Endodermal cell (in vitro differentiated cells): Measurements from ENCODE around the gene PSMB2. TPM values are rescaled to one million over a fixed set of nuclear protein-coding genes. Genes with fewer than 3 reads are reported as not detected.

Experiments
- DNase-seq: peaks from one replicate; pipeline ENCODE4 v3.0.0-alpha.2; 2017
- H3K27ac ChIP-seq: 2 replicates; pipeline ENCODE4 v1.5.1; 2013; ENCODE audit warnings: mild to moderate bottlenecking, low read depth, low read length, moderate library complexity
- H3K27me3 ChIP-seq: 2 replicates; pipeline ENCODE4 v1.6.1; 2013; ENCODE audit warnings: mild to moderate bottlenecking, low read length, moderate library complexity; ENCODE audit not compliant: insufficient read depth, control insufficient read depth, poor library complexity, severe bottlenecking
- H3K36me3 ChIP-seq: 2 replicates; pipeline ENCODE4 v1.7.0; 2013; ENCODE audit warnings: mild to moderate bottlenecking, low read length, moderate library complexity; ENCODE audit not compliant: control insufficient read depth, insufficient read depth
- H3K4me1 ChIP-seq: one replicate; pipeline ENCODE4 v1.7.0; 2013; ENCODE audit warnings: low read length; ENCODE audit not compliant: control insufficient read depth, insufficient read depth
- H3K4me3 ChIP-seq: 2 replicates; pipeline ENCODE4 v1.5.1; 2013; ENCODE audit warnings: mild to moderate bottlenecking, low read length, moderate library complexity
- H3K9ac ChIP-seq: 2 replicates; pipeline ENCODE4 v1.6.1; 2013; ENCODE audit warnings: mild to moderate bottlenecking, low read length, moderate library complexity; ENCODE audit not compliant: poor library complexity, severe bottlenecking; ENCODE audit errors: extremely low read depth
- H3K9me3 ChIP-seq: 2 replicates; pipeline ENCODE4 v1.6.1; 2013; ENCODE audit warnings: mild to moderate bottlenecking, low read length, moderate library complexity; ENCODE audit not compliant: control insufficient read depth
- H3K27ac Mint-ChIP-seq: 2 replicates; pipeline ENCODE4 v1.8.0; 2020; ENCODE audit warnings: mixed read lengths
- H3K27me3 Mint-ChIP-seq: 2 replicates; pipeline ENCODE4 v1.8.0; 2021; ENCODE audit warnings: mild to moderate bottlenecking, mixed read lengths; ENCODE audit not compliant: insufficient read depth
- H3K36me3 Mint-ChIP-seq: 2 replicates; pipeline ENCODE4 v1.8.0; 2020; ENCODE audit warnings: low read depth, mixed read lengths
- H3K4me1 Mint-ChIP-seq: 2 replicates; pipeline ENCODE4 v1.8.0; 2020; ENCODE audit warnings: mixed read lengths
- H3K4me3 Mint-ChIP-seq: 2 replicates; pipeline ENCODE4 v1.8.0; 2020; ENCODE audit warnings: mild to moderate bottlenecking, moderate library complexity, mixed read lengths
- H3K9me3 Mint-ChIP-seq: 2 replicates; pipeline ENCODE4 v1.8.0; 2020; ENCODE audit warnings: mild to moderate bottlenecking, mixed read lengths
- CTCF ChIP-seq: fragments of 200-600 bp; sonication (generic); conservative IDR thresholded peaks from 2 replicates; pipeline ENCODE4 v1.5.0; 2021; ENCODE audit warnings: antibody characterized with exemption, mild to moderate bottlenecking
- WGBS, 2 experiments: methylation state at CpG; one replicate each; pipeline versions ENCODE4 v1.1.5 to v1.1.7; 2013; ENCODE audit warnings: missing lambda C conversion rate in 2 of 2, mixed read lengths in 1 of 2; ENCODE audit not compliant: insufficient coverage in 1 of 2, insufficient read length in 1 of 2; 5-methylcytosine and 5-hydroxymethylcytosine counted together
- total RNA-seq, 2 donors: library from RNA; stranded (reverse); fragmentation: NEBNext Ultra II Directional in 1 of 2; extraction: Animal tissue kit (Norgen Biotek cat#: 25700) in 1 of 2; gene quantifications; 2 replicates in 1 of 2; 3 replicates in 1 of 2; pipeline ENCODE4 v1.2.1, GENCODE V29; 2021

Gene PSMB2
- total RNA-seq, 2 donors from 2014 or later: 66.0 to 71.3 TPM

- Mint-ChIP-seq H3K36me3 (no peaks in the 10 kb centered on the region), H3K4me3 (peak within 1 kb of the TSS; percentile 44), H3K27me3 (peaks cover 95% of the 10 kb centered on the region), H3K27ac (no peak within 1 kb of the TSS), H3K9me3 (no peaks in the 10 kb centered on the region), H3K4me1 (peaks cover 10% of the 10 kb centered on the region)
- Histone ChIP-seq H3K9me3 (no peaks in the 10 kb centered on the region), H3K4me3 (peak within 1 kb of the TSS; percentile 77), H3K4me1 (no peaks in the 10 kb centered on the region), H3K27me3 (peaks cover 89% of the 10 kb centered on the region), H3K36me3 (no peaks in the 10 kb centered on the region), H3K9ac (peak within 1 kb of the TSS; percentile 15), H3K27ac (no peak within 1 kb of the TSS)
- WGBS, 2 experiments: 4 to 11% methylated on average over 38 to 95 of the region's 95 CpGs
- peak; percentile 83 for DNase-seq
- TF ChIP-seq CTCF: no peak
Observed at GRCh38 chr1:35573198-35574124, 67.9 kb downstream of the PSMB2 start, which contains the start of gene TFAP2E. Gene TFAP2E, plus strand, starts transcription at chr1:35573314. Its CDS starts 264 bp downstream, at chr1:35573578.

- H3K36me3 Mint-ChIP-seq: no peaks in the 10 kb centered on the region
- Histone ChIP-seq H3K9me3 (no peaks in the 10 kb centered on the region), H3K36me3 (no peaks in the 10 kb centered on the region), H3K27ac (no peak overlapping the region), H3K4me1 (no peaks in the 10 kb centered on the region), H3K27me3 (peaks cover 78% of the 10 kb centered on the region), H3K4me3 (no peak overlapping the region), H3K9ac (no peak overlapping the region)
- H3K27me3 Mint-ChIP-seq: peaks cover 89% of the 10 kb centered on the region
- no peak overlapping the region for H3K27ac Mint-ChIP-seq
- no peak for DNase-seq
- no peak for TF ChIP-seq CTCF
- H3K4me1 Mint-ChIP-seq: peaks cover 6% of the 10 kb centered on the region
- no peaks in the 10 kb centered on the region for H3K9me3 Mint-ChIP-seq
- WGBS, 2 experiments: 80 to 87% methylated on average over 2 of the region's 2 CpGs
- no peak overlapping the region for H3K4me3 Mint-ChIP-seq
Observed at GRCh38 chr1:35572296-35572695, 69.0 kb downstream of the PSMB2 start.

GRCh38 chr1:35571263-35571662 lies 70.1 kb downstream of the PSMB2 start:
- no peak overlapping the region for H3K27ac ChIP-seq
- Mint-ChIP-seq H3K27ac (no peak overlapping the region), H3K27me3 (peaks cover 80% of the 10 kb centered on the region), H3K9me3 (no peaks in the 10 kb centered on the region), H3K4me1 (peaks cover 4% of the 10 kb centered on the region), H3K4me3 (no peak overlapping the region), H3K36me3 (peaks cover 3% of the 10 kb centered on the region)
- TF ChIP-seq CTCF: no peak
- DNase-seq: no peak
- no peak overlapping the region for H3K9ac ChIP-seq
- WGBS, 2 experiments: 88 to 93% methylated on average over 5 to 8 of the region's 8 CpGs
- peaks cover 67% of the 10 kb centered on the region for H3K27me3 ChIP-seq
- no peak overlapping the region for H3K4me3 ChIP-seq
- no peaks in the 10 kb centered on the region for H3K4me1 ChIP-seq
- H3K9me3 ChIP-seq: no peaks in the 10 kb centered on the region
- no peaks in the 10 kb centered on the region for H3K36me3 ChIP-seq
